ENCODE data around the gene LBHD2.
"Not testable (repeated sequence)": the region's sequence is repeated elsewhere in the genome, so short reads cannot be mapped to it uniquely, and the experiment has no call there.

The LBHD2 gene

GRCh38 chr14:103113774-103114173, 29.8 kb downstream of the LBHD2 start:
- H3K27ac ChIP-seq (ENCODE audit: low read length): no peak overlapping the region

GRCh38 chr14:103115086-103115679, 31.2 kb downstream of the LBHD2 start:
- not testable (repeated sequence) for H3K79me2 ChIP-seq (ENCODE audit: low read length); H3K9me3 ChIP-seq (ENCODE audit: insufficient read depth, low read length); H3K27me3 ChIP-seq (ENCODE audit: low read depth, low read length); H3K36me3 ChIP-seq (replicated peaks; ENCODE audit: low read depth, low read length); H4K20me1 ChIP-seq (ENCODE audit: insufficient read depth, low read length); H2AFZ ChIP-seq (ENCODE audit: low read depth, low read length)
- Histone ChIP-seq H3K9ac (ENCODE audit: low read length) (peak overlapping the region; percentile 11; the same call in 1 of the 2 replicates), H3K4me2 (ENCODE audit: low read length) (peak overlapping the region; percentile 68), H3K27ac (ENCODE audit: low read length) (peak overlapping the region; percentile 16; the same call in 1 of the 2 replicates), H3K4me1 (ENCODE audit: low read length) (peaks cover 67% of the 10 kb centered on the region), H3K4me3 (ENCODE audit: low read length) (peak overlapping the region; percentile 33)

More at GRCh38 chr14:103113774-103114173, 29.8 kb downstream of the LBHD2 start:
- Histone ChIP-seq H4K20me1 (ENCODE audit: insufficient read depth, low read length) (no peaks in the 10 kb centered on the region), H3K27me3 (ENCODE audit: low read depth, low read length) (no peaks in the 10 kb centered on the region), H3K4me2 (ENCODE audit: low read length) (no peak overlapping the region), H2AFZ (ENCODE audit: low read depth, low read length) (no peak overlapping the region), H3K79me2 (ENCODE audit: low read length) (no peaks in the 10 kb centered on the region), H3K4me1 (ENCODE audit: low read length) (peaks cover 72% of the 10 kb centered on the region), H3K9me3 (ENCODE audit: insufficient read depth, low read length) (no peaks in the 10 kb centered on the region), H3K9ac (ENCODE audit: low read length) (no peak overlapping the region), H3K36me3 (replicated peaks; ENCODE audit: low read depth, low read length) (no peaks in the 10 kb centered on the region), H3K4me3 (ENCODE audit: low read length) (no peak overlapping the region)
- TF ChIP-seq EZH2phosphoT487 (IDR thresholded peaks at IDR 0.05; ENCODE audit: low read depth) (no peak), CTCF (IDR thresholded peaks at IDR 0.05; ENCODE audit: low read depth, low read length) (no peak)

GRCh38 chr14:103115845-103116572, 32.0 kb downstream of the LBHD2 start:
- H3K36me3 ChIP-seq (replicated peaks; ENCODE audit: low read depth, low read length): no peaks in the 10 kb centered on the region
- no peak overlapping the region for H2AFZ ChIP-seq (ENCODE audit: low read depth, low read length)
- no peaks in the 10 kb centered on the region for H3K79me2 ChIP-seq (ENCODE audit: low read length)
- H3K4me2 ChIP-seq (ENCODE audit: low read length): no peak overlapping the region
- no peaks in the 10 kb centered on the region for H3K9me3 ChIP-seq (ENCODE audit: insufficient read depth, low read length)
- H3K27ac ChIP-seq (ENCODE audit: low read length): no peak overlapping the region
- no peak overlapping the region for H3K4me3 ChIP-seq (ENCODE audit: low read length)
- H4K20me1 ChIP-seq (ENCODE audit: insufficient read depth, low read length): no peaks in the 10 kb centered on the region
- no peaks in the 10 kb centered on the region for H3K27me3 ChIP-seq (ENCODE audit: low read depth, low read length)
- TF ChIP-seq CTCF (IDR thresholded peaks at IDR 0.05; ENCODE audit: low read depth, low read length): no peak
- TF ChIP-seq EZH2phosphoT487 (IDR thresholded peaks at IDR 0.05; ENCODE audit: low read depth): no peak
- H3K9ac ChIP-seq (ENCODE audit: low read length): no peak overlapping the region
- H3K4me1 ChIP-seq (ENCODE audit: low read length): peaks cover 59% of the 10 kb centered on the region

GRCh38 chr14:103116636-103117035, 32.6 kb downstream of the LBHD2 start:
- TF ChIP-seq CTCF (IDR thresholded peaks at IDR 0.05; ENCODE audit: low read depth, low read length) (no peak), EZH2phosphoT487 (IDR thresholded peaks at IDR 0.05; ENCODE audit: low read depth) (no peak)
- Histone ChIP-seq H3K4me2 (ENCODE audit: low read length) (no peak overlapping the region), H3K9ac (ENCODE audit: low read length) (no peak overlapping the region), H3K27me3 (ENCODE audit: low read depth, low read length) (no peaks in the 10 kb centered on the region), H2AFZ (ENCODE audit: low read depth, low read length) (no peak overlapping the region), H3K4me1 (ENCODE audit: low read length) (peaks cover 53% of the 10 kb centered on the region), H3K79me2 (ENCODE audit: low read length) (no peaks in the 10 kb centered on the region), H3K4me3 (ENCODE audit: low read length) (no peak overlapping the region), H3K36me3 (replicated peaks; ENCODE audit: low read depth, low read length) (no peaks in the 10 kb centered on the region), H4K20me1 (ENCODE audit: insufficient read depth, low read length) (no peaks in the 10 kb centered on the region), H3K9me3 (ENCODE audit: insufficient read depth, low read length) (no peaks in the 10 kb centered on the region), H3K27ac (ENCODE audit: low read length) (no peak overlapping the region)

GRCh38 chr14:103117499-103117898, 33.5 kb downstream of the LBHD2 start:
- not testable (repeated sequence) for H2AFZ ChIP-seq (ENCODE audit: low read depth, low read length); H3K79me2 ChIP-seq (ENCODE audit: low read length); H3K9ac ChIP-seq (ENCODE audit: low read length); H3K36me3 ChIP-seq (replicated peaks; ENCODE audit: low read depth, low read length); H3K27ac ChIP-seq (ENCODE audit: low read length); H3K9me3 ChIP-seq (ENCODE audit: insufficient read depth, low read length); H3K4me3 ChIP-seq (ENCODE audit: low read length); H3K27me3 ChIP-seq (ENCODE audit: low read depth, low read length); H4K20me1 ChIP-seq (ENCODE audit: insufficient read depth, low read length); H3K4me2 ChIP-seq (ENCODE audit: low read length)
- peaks cover 47% of the 10 kb centered on the region for H3K4me1 ChIP-seq (ENCODE audit: low read length)

Measured in OCI-LY3 (cell line).